ENCODE results near the gene ATP8B4.

DNA sequence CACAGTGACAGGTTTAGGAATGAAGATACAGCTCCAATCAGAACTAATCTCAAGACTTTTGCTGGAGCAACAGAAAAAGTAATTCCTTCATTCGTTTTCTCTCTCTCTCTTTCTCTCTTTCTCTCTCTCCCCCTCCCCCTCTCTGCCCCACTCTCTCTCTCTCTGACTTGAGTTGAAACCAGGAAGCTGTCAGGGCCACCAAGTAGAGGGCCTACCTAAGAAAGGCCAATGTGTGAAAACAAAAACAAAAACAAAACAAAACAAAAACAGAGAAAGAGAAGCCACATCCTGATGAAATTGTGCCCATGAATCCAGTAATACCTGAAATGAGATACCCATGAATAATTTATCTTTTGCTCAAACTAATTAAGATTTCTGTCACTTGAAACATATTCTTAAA, 72.9 kb downstream of the ATP8B4 start:
- TF ChIP-seq, protein P1, sequence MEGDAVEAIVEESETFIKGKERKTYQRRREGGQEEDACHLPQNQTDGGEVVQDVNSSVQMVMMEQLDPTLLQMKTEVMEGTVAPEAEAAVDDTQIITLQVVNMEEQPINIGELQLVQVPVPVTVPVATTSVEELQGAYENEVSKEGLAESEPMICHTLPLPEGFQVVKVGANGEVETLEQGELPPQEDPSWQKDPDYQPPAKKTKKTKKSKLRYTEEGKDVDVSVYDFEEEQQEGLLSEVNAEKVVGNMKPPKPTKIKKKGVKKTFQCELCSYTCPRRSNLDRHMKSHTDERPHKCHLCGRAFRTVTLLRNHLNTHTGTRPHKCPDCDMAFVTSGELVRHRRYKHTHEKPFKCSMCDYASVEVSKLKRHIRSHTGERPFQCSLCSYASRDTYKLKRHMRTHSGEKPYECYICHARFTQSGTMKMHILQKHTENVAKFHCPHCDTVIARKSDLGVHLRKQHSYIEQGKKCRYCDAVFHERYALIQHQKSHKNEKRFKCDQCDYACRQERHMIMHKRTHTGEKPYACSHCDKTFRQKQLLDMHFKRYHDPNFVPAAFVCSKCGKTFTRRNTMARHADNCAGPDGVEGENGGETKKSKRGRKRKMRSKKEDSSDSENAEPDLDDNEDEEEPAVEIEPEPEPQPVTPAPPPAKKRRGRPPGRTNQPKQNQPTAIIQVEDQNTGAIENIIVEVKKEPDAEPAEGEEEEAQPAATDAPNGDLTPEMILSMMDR (IDR thresholded peaks at IDR 0.05) = no peak
- no peak for TF ChIP-seq POLR2A (IDR thresholded peaks at IDR 0.05)

All from testis (tissue), 2 donors.